ENCODE results near the gene METTL14.

The METTL14 gene

GRCh38 chr4:118683513-118683912 is 1.7 kb upstream of the METTL14 start:
- no peak overlapping the region for H3K4me3 ChIP-seq (ENCODE audit: low read length)
- DNase-seq (ENCODE audit: low read depth) = no peak
- no peak for TF ChIP-seq CTCF (conservative IDR thresholded peaks at IDR 0.05; ENCODE audit: low read depth, low read length)

GRCh38 chr4:118703118-118703517 is 17.9 kb downstream of the METTL14 start:
- no peak for TF ChIP-seq CTCF (conservative IDR thresholded peaks at IDR 0.05; ENCODE audit: low read depth, low read length)
- DNase-seq (ENCODE audit: low read depth) = no peak

GRCh38 chr4:118711052-118711451 is 25.9 kb downstream of the METTL14 start:
- no peak overlapping the region for H3K4me3 ChIP-seq (ENCODE audit: low read length)
- DNase-seq (ENCODE audit: low read depth) = no peak
- TF ChIP-seq CTCF (conservative IDR thresholded peaks at IDR 0.05; ENCODE audit: low read depth, low read length) = no peak

More at GRCh38 chr4:118703118-118703517, 17.9 kb downstream of the METTL14 start:
- no peak overlapping the region for H3K4me3 ChIP-seq (ENCODE audit: low read length)

GRCh38 chr4:118712872-118713271 is 27.7 kb downstream of the METTL14 start:
- no peak for TF ChIP-seq CTCF (conservative IDR thresholded peaks at IDR 0.05; ENCODE audit: low read depth, low read length)
- no peak overlapping the region for H3K4me3 ChIP-seq (ENCODE audit: low read length)
- no peak for DNase-seq (ENCODE audit: low read depth)

- TF ChIP-seq CTCF (conservative IDR thresholded peaks at IDR 0.05; ENCODE audit: low read depth, low read length) = no peak
- no peak overlapping the region for H3K4me3 ChIP-seq (ENCODE audit: low read length)
- no peak for DNase-seq (ENCODE audit: low read depth)
Observed at GRCh38 chr4:118714682-118715081, 29.5 kb downstream of the METTL14 start.

GRCh38 chr4:118716304-118716703 is 31.1 kb downstream of the METTL14 start:
- TF ChIP-seq CTCF (conservative IDR thresholded peaks at IDR 0.05; ENCODE audit: low read depth, low read length) = no peak
- no peak for DNase-seq (ENCODE audit: low read depth)
- H3K4me3 ChIP-seq (ENCODE audit: low read length) = no peak overlapping the region

GRCh38 chr4:118718511-118719170 is 33.4 kb downstream of the METTL14 start:
- no peak overlapping the region for H3K4me3 ChIP-seq (ENCODE audit: low read length)
- TF ChIP-seq CTCF (conservative IDR thresholded peaks at IDR 0.05; ENCODE audit: low read depth, low read length) = no peak
- DNase-seq (ENCODE audit: low read depth) = no peak
